IPS-18a (cell line): ENCODE results near the gene UXT.
"Not testable (repeated sequence)": the region's sequence is repeated elsewhere in the genome, so short reads cannot be mapped to it uniquely, and the experiment has no call there.

Experiments used
- H3K27ac ChIP-seq: one replicate; pipeline ENCODE4 v1.5.1; 2013; ENCODE audit warnings: low read length
- H3K27me3 ChIP-seq: one replicate; pipeline ENCODE4 v1.6.1; 2013; ENCODE audit warnings: mild to moderate bottlenecking, low read length; ENCODE audit not compliant: control insufficient read depth, insufficient read depth
- H3K36me3 ChIP-seq: one replicate; pipeline ENCODE4 v1.6.1; 2013; ENCODE audit warnings: low read depth, low read length; ENCODE audit not compliant: control insufficient read depth
- H3K4me1 ChIP-seq: one replicate; pipeline ENCODE4 v1.6.1; 2013; ENCODE audit warnings: low read depth, low read length; ENCODE audit not compliant: control insufficient read depth
- H3K4me3 ChIP-seq: one replicate; pipeline ENCODE4 v1.5.1; 2013; ENCODE audit warnings: low read length
- H3K9ac ChIP-seq: one replicate; pipeline ENCODE4 v1.6.1; 2013; ENCODE audit warnings: mild to moderate bottlenecking, low read length, moderate library complexity
- H3K9me3 ChIP-seq: one replicate; pipeline ENCODE4 v1.6.1; 2013; ENCODE audit warnings: low read depth, low read length; ENCODE audit not compliant: control insufficient read depth

Gene UXT

GRCh38 chrX:47610511-47610910 is 48.5 kb downstream of the UXT start:
- no peaks in the 10 kb centered on the region for H3K27me3 ChIP-seq
- H3K36me3 ChIP-seq: no peaks in the 10 kb centered on the region
- H3K9me3 ChIP-seq: peaks cover 6% of the 10 kb centered on the region
- H3K27ac ChIP-seq: no peak overlapping the region
- no peak overlapping the region for H3K4me3 ChIP-seq
- no peak overlapping the region for H3K9ac ChIP-seq
- H3K4me1 ChIP-seq: peaks cover 6% of the 10 kb centered on the region

DNA sequence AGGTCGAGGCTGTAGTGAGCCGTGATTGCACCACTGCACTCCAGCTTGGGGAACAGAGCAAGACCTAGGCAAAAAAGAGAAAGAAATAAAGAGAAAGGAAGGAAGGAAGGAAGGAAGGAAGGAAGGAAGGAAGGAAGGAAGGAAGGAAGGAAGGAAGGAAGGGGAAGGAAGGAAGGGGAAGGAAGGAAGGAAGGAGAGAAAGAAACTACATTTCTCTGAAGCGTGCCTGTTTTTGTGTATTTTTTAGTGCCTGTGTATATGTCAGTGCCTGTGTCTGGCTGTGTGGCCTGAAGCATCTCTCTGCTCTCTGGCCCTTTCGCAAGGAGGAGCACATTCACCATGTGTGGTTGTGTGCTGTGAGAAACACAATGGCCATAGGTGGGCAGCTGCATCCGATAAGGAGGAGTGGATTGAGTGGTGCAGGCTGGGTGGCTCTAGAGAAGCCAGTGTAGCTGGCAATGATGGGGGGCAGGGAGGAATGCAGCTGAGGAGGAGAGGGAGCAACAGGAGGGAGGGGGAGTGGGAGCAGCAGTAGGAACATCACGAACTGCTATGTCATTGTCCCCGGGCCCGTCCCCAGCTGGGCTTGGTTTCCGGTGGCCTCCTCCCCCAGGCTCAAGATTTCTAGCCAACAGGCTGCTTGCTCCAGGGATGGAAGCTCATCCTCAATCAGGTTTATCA is 50.7 kb downstream of the UXT start:
- Histone ChIP-seq H3K27me3 (no peaks in the 10 kb centered on the region), H3K9ac (no peak overlapping the region), H3K4me3 (no peak overlapping the region), H3K4me1 (peaks cover 6% of the 10 kb centered on the region), H3K9me3 (peaks cover 6% of the 10 kb centered on the region), H3K27ac (peak overlapping the region; percentile 56), H3K36me3 (no peaks in the 10 kb centered on the region)

DNA sequence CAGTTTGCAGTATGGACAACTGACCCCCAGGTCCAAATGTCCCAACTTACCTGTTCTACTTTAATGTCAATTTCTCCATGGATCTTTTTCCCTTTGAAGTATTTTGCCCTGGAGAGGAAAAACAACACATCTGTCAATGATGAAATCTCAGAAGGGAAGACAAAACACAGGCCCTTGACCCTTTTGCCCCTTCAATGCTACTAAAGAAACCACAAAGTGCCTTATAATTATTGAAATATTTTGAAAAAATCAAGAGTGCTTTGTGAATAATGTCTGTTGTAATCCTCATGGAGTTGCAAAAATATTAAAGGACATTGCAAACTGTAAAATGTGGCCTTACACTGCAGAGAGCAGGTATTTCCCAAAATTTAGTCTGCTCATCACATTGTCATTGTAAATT is 51.9 kb downstream of the UXT start:
- Histone ChIP-seq H3K4me1 (peaks cover 6% of the 10 kb centered on the region), H3K9ac (no peak overlapping the region), H3K4me3 (no peak overlapping the region), H3K9me3 (peaks cover 6% of the 10 kb centered on the region), H3K36me3 (no peaks in the 10 kb centered on the region), H3K27me3 (no peaks in the 10 kb centered on the region), H3K27ac (no peak overlapping the region)

GRCh38 chrX:47605024-47605423 is 54.0 kb downstream of the UXT start:
- no peaks in the 10 kb centered on the region for H3K9me3 ChIP-seq
- no peak overlapping the region for H3K4me3 ChIP-seq
- H3K27ac ChIP-seq: no peak overlapping the region
- H3K36me3 ChIP-seq: no peaks in the 10 kb centered on the region
- H3K9ac ChIP-seq: no peak overlapping the region
- no peaks in the 10 kb centered on the region for H3K27me3 ChIP-seq
- H3K4me1 ChIP-seq: peaks cover 6% of the 10 kb centered on the region

DNA sequence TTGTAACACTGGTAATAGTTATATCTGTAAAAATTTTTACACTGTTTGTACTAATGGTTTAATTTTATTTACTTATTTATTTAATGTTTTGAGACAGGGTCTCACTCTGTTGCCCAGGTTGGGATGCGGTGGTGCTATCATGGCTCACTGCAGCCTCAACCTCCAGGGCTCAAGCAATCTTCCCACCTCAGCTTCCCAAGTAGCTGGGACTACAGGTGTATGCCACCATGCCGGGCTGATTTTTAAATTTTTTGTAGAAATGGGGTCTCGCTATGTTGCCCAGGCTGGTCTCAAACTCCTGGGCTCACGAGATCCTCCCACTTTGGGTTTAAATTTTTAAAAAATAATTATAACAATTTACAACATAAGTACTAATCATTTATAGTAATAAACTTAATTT is 55.9 kb downstream of the UXT start:
- H3K36me3 ChIP-seq, H3K9ac ChIP-seq: not testable (repeated sequence)

More for the DNA sequence above, 55.9 kb downstream of the UXT start:
- H3K27ac ChIP-seq, H3K9me3 ChIP-seq, H3K27me3 ChIP-seq, H3K4me1 ChIP-seq, H3K4me3 ChIP-seq: not testable (repeated sequence)
